ENCODE results near the gene BCL2L12. TPM values are rescaled to one million over a fixed set of nuclear protein-coding genes. Genes with fewer than 3 reads are reported as not detected.

BCL2L12 gene
- total RNA-seq, 4 donors from 2014 or later: 3.1 to 28.0 (median 7.5) TPM

DNA sequence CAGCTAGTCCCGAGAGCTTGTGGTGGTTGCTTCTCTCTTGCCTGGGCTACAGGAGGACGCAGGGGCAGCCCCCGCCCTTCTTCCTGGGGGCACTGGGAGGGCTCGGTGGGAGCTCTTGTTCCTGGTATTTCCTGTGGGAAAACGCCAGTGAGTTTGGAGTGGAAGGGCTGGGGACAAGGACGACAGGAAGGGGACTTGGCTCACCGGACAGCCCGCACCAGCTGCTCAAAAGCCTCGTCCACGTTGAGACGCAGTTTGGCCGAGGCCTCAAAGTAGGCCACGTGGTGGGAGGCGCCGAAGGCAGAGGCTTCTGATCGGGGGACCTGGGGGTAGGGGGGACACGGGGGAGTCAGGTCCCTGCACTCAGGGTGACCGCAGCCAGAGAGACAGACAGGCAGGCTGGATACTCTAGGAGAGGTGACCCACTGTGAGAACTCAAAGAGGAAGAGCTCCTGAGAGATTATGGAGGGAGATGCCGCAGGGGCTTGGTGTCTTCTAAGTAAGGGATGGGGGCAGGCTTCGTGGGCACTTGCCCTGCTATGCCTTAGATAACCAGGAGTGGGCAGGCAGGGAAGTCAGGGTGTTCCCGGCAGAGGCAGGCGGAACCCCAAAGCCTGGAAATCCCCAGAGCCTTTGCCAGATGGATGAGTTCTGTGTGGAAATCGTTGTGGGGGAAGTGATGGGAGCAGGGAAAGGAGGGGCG is 30.1 kb upstream of the BCL2L12 start:
- DNase-seq (ENCODE audit: low spot score in 2 of 2): no peak
- H3K27ac ChIP-seq: no peak overlapping the region
- TF ChIP-seq POLR2A (IDR thresholded peaks at IDR 0.05): no peak
- TF ChIP-seq, protein P1, sequence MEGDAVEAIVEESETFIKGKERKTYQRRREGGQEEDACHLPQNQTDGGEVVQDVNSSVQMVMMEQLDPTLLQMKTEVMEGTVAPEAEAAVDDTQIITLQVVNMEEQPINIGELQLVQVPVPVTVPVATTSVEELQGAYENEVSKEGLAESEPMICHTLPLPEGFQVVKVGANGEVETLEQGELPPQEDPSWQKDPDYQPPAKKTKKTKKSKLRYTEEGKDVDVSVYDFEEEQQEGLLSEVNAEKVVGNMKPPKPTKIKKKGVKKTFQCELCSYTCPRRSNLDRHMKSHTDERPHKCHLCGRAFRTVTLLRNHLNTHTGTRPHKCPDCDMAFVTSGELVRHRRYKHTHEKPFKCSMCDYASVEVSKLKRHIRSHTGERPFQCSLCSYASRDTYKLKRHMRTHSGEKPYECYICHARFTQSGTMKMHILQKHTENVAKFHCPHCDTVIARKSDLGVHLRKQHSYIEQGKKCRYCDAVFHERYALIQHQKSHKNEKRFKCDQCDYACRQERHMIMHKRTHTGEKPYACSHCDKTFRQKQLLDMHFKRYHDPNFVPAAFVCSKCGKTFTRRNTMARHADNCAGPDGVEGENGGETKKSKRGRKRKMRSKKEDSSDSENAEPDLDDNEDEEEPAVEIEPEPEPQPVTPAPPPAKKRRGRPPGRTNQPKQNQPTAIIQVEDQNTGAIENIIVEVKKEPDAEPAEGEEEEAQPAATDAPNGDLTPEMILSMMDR (IDR thresholded peaks at IDR 0.05): peak in 1 of 2 donors; percentile 14
- no peak overlapping the region for H3K4me3 ChIP-seq
- peaks cover 63% of the 10 kb centered on the region for H3K4me1 ChIP-seq
- H3K9me3 ChIP-seq: no peaks in the 10 kb centered on the region
- H3K27me3 ChIP-seq: no peaks in the 10 kb centered on the region
- peaks cover 6% of the 10 kb centered on the region for H3K36me3 ChIP-seq
- WGBS: 43% methylated on average over 20 of the region's 24 CpGs

DNA sequence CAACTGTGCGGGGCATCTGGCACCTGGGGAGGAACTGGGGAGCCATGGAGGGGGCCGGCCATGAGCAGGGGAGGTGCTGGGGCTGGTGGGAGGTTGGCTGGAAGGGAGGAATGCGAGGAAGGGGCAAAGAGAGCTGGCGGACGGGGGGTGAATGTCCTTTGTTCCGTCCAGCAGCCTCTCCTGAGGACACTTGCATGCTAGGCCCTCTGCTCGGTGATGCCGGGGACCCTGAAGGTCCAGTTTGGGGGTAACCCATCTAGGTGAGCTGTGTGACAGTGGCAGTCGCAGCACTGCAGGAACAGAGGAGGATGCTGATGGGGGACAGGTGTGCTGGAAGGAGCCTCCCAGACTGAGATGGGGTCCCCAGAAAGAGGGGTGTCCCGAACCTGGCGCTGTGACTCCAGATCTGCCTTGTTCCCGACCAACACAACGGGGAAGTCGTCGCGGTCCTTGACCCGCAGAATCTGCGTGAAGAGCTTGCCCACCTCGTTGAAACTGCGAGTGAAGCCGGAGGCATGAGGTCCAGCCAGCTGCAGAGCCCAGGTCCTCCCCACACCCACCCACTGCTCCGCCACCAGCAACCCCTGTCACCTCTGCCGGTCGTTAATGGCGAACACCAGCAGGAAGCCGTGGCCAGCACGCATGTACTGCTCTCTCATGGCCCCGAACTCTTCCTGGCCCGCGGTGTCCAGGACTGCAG is 29.4 kb upstream of the BCL2L12 start:
- peaks cover 63% of the 10 kb centered on the region for H3K4me1 ChIP-seq
- no peaks in the 10 kb centered on the region for H3K9me3 ChIP-seq
- 73% methylated on average over 26 of the region's 30 CpGs for WGBS
- H3K27ac ChIP-seq: no peak overlapping the region
- DNase-seq (ENCODE audit: low spot score in 2 of 2): no peak
- H3K36me3 ChIP-seq: peaks cover 6% of the 10 kb centered on the region
- no peaks in the 10 kb centered on the region for H3K27me3 ChIP-seq
- H3K4me3 ChIP-seq: no peak overlapping the region
- TF ChIP-seq POLR2AphosphoS5 (IDR thresholded peaks at IDR 0.05) (no peak), POLR2A (IDR thresholded peaks at IDR 0.05) (no peak), EP300 (IDR thresholded peaks at IDR 0.05) (no peak)
- TF ChIP-seq, protein P1 (IDR thresholded peaks at IDR 0.05): no peak

DNA sequence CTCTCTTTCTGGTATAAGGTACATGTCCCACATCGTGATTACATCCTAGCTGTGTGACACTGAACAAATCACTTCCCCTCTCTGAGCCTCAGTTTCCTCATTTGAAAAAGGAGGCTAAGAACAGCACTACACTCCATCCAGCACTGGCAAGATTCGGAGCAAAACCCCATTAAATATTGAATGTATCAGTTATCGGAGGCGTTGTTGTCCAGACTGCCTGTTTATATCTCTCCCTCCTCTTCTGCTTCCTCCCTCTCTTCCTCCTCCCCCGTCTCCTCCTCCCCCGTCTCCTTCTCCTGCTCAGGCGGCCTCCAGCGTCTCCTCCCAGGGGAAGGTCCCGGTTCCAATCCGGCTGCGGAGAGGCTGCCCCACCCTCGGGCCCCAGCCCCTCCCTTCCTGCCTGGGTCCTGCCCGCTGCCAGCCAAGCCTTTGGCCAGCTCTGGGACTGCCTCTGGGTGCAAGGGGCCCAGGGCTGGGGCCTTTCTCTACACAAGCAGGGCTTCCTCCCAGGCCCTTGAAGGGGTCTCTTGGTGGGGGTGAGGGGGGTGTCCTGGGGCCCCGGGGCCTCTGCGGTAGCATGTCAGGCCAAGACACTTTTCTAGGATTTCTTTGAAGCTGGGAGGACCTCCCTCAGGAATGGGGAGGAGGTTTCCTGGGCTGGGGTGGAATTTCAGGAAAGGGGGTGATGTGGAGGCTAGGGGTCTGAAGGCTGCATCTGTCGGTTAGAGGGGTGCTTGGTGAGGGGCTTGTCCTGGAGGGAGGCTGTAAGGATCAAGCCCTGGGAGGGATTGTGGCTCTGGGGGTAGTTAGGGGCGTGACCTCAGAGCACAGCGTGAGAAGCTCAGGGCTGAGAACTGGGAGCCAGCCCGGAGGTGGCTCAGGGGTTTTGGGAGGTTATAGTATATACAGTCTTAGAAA is 27.7 kb upstream of the BCL2L12 start:
- TF ChIP-seq EP300 (IDR thresholded peaks at IDR 0.05) (no peak), POLR2AphosphoS5 (IDR thresholded peaks at IDR 0.05) (no peak)
- TF ChIP-seq, protein P1 (IDR thresholded peaks at IDR 0.05): no peak
- no peaks in the 10 kb centered on the region for H3K27me3 ChIP-seq
- H3K36me3 ChIP-seq: peaks cover 6% of the 10 kb centered on the region
- peak overlapping the region; percentile 98 for H3K27ac ChIP-seq
- H3K4me3 ChIP-seq: peak overlapping the region; percentile 73
- no peaks in the 10 kb centered on the region for H3K9me3 ChIP-seq
- H3K4me1 ChIP-seq: peaks cover 65% of the 10 kb centered on the region
- 6% methylated on average over 19 of the region's 19 CpGs for WGBS
- peak; percentile 89 to 93 for DNase-seq (ENCODE audit: low spot score in 2 of 2)

DNA sequence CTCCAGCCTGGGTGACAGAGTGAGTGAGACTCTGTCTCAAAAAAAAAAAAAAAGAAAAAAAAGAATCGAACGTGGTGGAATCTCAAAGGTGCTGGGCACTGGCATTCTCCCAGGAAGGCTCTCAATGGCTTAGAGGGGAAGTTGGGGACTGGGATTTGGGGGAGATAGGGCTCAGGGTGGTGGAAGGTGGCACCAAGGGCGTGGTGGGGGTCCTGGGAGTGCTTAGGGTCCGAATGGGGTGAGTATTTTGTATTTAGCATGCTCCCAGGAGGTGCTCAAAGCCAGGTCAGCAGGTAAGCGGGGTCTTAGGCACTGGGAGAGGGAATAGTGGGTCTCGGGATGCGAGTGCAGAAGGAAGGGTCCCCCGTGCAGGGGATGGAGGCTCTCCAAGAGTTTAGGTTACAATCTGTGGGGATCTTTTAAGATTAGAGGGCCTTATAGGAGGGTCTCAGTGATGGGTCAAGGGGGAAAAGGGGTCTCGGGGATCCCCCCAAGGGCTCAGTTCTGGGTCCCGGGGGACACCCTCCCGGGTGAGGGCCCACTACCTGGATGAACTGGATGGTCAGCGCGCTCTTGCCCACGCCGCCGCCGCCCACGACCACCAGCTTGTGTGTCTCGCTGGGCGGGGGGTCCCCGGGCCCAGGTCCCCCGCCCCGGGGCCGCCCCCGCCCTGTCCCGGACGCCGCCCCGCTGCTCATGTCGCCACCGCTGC is 26.2 kb upstream of the BCL2L12 start:
- Histone ChIP-seq H3K27me3 (no peaks in the 10 kb centered on the region), H3K4me1 (peaks cover 73% of the 10 kb centered on the region), H3K4me3 (peak overlapping the region; percentile 73), H3K9me3 (no peaks in the 10 kb centered on the region), H3K27ac (peak overlapping the region; percentile 98), H3K36me3 (peaks cover 6% of the 10 kb centered on the region)
- no peak for DNase-seq (ENCODE audit: low spot score in 2 of 2)
- 5% methylated on average over 16 of the region's 31 CpGs for WGBS
- no peak for TF ChIP-seq EP300 (IDR thresholded peaks at IDR 0.05)
- TF ChIP-seq POLR2A (IDR thresholded peaks at IDR 0.05): no peak
- TF ChIP-seq, protein P1 (IDR thresholded peaks at IDR 0.05): no peak
- TF ChIP-seq POLR2AphosphoS5 (IDR thresholded peaks at IDR 0.05): no peak

All from suprapubic skin (tissue), 4 donors.